ENCODE measurements around the gene FANCD2.

- TF ChIP-seq, protein P1, sequence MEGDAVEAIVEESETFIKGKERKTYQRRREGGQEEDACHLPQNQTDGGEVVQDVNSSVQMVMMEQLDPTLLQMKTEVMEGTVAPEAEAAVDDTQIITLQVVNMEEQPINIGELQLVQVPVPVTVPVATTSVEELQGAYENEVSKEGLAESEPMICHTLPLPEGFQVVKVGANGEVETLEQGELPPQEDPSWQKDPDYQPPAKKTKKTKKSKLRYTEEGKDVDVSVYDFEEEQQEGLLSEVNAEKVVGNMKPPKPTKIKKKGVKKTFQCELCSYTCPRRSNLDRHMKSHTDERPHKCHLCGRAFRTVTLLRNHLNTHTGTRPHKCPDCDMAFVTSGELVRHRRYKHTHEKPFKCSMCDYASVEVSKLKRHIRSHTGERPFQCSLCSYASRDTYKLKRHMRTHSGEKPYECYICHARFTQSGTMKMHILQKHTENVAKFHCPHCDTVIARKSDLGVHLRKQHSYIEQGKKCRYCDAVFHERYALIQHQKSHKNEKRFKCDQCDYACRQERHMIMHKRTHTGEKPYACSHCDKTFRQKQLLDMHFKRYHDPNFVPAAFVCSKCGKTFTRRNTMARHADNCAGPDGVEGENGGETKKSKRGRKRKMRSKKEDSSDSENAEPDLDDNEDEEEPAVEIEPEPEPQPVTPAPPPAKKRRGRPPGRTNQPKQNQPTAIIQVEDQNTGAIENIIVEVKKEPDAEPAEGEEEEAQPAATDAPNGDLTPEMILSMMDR (conservative IDR thresholded peaks at IDR 0.05 in 1 of 2, IDR thresholded peaks at IDR 0.05 in 1 of 2; ENCODE audit: low read depth in 1 of 2, low read length in 2 of 2), result no peak
- no peak for TF ChIP-seq EZH2 (IDR thresholded peaks at IDR 0.05; ENCODE audit: low read length, missing control alignments)
Measured at GRCh38 chr3:10023587-10024310, 2.5 kb upstream of the FANCD2 start.
